Fibroblast of skin of abdomen (primary cell): ENCODE data around the gene SLC2A9.

Source experiments
- DNase-seq: peaks from one replicate; pipeline ENCODE4 v3.0.0-alpha.2; 2013

The SLC2A9 gene

GRCh38 chr4:9891056-9891455 is 130.2 kb downstream of the SLC2A9 start:
- DNase-seq = no peak

DNA sequence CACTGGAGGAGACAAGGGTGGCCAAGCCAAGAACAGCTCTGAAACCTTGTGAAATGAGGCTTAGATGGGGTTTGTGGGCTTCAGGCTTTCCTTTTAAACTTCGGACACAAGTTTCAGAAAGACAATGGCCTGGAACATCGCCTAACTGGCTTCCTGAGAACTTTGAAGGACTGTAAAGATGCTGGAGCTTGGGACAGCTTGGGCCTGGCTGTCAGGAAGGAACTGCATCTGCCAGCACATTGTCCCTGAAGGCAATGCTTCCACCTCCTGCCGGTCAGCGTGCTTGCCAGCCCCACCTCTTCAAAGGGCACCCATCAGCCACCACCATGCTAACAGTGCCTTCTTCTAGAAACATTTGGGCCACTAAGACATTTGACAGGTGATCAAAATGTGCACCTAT is 132.0 kb downstream of the SLC2A9 start:
- DNase-seq = no peak

DNA sequence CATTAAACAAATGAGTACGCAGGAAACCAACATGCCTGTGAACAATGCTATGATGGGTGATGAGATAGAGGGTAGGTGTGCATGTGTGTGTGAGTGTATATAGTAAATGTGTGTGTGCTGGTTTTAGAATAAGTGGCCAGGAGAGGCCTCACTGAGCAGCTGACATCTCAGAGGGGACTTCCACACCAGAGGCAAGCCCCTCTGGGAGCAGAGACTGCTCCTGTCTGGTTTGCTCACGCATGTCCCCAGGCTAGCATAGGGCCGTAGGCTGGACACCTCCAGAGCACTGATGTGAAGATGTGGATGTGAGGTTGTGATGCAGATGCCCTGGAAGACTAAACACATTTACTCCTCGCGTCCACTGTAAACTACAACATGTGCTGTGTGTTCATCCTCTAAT is 135.3 kb downstream of the SLC2A9 start:
- no peak for DNase-seq

GRCh38 chr4:9880406-9881197 is 140.7 kb downstream of the SLC2A9 start:
- DNase-seq = no peak

GRCh38 chr4:9877123-9877522 is 144.2 kb downstream of the SLC2A9 start:
- DNase-seq = no peak

DNA sequence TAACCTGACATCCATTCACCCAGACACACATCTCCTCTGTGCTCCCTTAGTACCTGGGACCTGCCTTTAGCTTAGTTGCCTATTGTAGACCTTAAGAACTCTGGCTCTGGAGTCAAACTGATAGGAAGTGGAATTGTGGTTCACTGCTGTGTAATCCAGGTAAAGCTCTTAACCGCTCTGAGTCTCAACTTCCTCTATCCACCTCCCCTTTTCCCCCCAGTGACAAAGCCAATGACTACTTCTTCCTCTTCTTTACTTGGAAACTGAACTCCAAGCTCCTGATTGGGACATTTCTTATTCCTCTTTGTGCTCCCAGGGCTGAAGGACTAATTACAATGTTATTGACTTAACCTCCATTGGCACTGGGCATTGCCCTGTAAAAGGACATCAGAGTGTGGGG is 145.8 kb downstream of the SLC2A9 start:
- DNase-seq = no peak

- no peak for DNase-seq
These were observed 146.9 kb downstream of the SLC2A9 start for GRCh38 chr4:9874385-9874784.

DNA sequence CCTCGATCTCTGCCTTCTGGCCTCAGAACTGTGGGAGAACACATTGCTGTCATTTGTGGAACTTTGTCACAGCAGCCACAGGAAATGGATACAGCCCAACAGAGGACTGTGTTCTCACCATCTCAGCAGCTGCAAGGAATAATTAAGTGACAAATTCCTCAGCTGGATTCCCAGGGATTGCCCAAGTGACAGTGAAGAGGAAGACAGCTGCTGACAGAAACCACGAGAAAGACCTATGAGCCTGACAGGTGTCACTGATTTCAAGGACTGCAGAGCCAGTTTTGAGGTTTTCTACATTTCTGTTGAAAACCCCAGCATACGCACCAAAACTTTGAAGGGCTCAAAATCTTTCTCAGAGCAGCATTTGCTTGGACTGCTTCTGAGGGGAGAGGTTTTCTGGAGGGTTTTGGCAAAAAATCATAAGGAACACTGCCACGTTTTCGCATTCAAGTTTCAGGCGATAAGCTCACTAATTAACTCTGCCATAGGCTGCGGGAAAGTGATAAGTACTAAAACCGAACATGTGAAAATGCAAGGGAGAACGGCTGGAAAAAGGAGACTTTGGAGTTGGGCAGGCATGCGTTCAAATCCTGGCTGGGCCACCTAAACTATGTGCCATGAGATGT is 151.0 kb downstream of the SLC2A9 start:
- DNase-seq = no peak

DNA sequence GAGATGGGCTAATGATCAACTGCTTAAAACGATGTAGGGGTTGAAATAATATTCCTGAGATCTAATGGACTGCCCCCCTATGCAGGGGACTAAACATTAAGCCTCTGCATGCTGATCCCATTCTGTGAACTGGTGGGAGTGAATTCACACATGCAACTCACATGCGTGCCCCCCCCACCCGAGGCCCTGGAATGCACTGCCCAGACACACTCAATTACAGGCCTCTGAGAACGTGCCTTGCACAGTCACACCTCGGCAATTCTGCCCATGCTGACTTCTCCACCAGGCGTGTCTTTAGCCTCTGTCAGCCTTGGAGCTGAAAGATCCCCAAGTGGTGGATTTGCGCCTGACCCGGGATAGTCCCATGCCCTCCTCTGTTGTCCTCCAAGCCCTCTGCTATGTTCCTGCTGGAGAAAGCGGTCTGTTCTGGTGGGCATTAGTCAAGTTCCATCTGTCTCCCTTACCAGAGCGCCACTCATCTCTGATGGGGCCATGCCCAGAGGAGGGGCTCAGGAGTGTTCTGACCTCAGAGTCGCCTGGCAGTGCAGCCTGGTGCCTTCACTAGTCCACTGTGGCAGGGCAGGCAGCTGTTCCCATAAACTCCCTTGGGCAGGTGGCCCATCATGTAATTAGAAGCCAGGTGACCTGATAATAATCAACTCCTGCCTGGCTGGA is 153.4 kb downstream of the SLC2A9 start:
- no peak for DNase-seq

GRCh38 chr4:9866931-9867330 is 154.4 kb downstream of the SLC2A9 start:
- DNase-seq = no peak

DNA sequence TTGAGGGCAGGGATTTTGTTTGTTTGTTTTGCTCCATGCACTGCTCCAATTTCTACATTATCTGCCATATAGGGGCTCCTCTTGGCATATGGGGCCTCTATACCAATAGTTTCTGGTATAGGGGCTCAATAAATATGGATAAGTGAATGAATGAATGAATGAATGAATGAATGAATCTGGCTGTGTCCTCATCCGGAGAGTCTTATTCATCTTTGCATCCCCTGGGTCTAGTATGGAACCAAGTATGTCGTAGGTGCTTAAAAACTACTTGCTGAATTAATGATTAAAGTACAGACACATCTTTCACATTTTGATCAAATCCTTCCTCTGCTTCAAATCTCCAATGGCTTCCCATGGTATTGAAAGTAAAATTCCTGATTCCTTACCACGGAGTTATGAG is 159.7 kb downstream of the SLC2A9 start:
- DNase-seq = no peak

DNA sequence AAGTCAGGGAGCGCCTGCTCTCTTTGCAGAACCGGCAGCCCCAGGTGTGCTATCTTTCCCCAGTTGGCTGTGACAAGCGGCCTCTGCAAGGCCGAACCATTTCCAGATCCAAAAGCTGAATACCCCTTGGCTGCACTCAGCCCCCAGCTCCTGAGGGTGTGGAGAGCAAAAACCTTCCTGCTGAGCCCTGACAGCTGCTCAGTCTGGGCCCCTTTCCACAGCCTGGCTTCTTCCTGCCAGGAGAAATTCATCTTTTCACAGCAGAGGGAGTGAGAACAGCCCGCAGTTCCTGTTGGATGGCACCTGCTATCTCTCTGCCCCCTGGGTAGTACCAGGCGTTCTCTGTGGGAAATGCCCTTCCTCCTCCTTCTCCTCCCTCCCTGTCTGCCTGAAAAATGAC is 161.5 kb downstream of the SLC2A9 start:
- no peak for DNase-seq

GRCh38 chr4:9849538-9849920 is 171.8 kb downstream of the SLC2A9 start:
- no peak for DNase-seq

- no peak for DNase-seq
These were observed 173.1 kb downstream of the SLC2A9 start for GRCh38 chr4:9847968-9848748.

DNA sequence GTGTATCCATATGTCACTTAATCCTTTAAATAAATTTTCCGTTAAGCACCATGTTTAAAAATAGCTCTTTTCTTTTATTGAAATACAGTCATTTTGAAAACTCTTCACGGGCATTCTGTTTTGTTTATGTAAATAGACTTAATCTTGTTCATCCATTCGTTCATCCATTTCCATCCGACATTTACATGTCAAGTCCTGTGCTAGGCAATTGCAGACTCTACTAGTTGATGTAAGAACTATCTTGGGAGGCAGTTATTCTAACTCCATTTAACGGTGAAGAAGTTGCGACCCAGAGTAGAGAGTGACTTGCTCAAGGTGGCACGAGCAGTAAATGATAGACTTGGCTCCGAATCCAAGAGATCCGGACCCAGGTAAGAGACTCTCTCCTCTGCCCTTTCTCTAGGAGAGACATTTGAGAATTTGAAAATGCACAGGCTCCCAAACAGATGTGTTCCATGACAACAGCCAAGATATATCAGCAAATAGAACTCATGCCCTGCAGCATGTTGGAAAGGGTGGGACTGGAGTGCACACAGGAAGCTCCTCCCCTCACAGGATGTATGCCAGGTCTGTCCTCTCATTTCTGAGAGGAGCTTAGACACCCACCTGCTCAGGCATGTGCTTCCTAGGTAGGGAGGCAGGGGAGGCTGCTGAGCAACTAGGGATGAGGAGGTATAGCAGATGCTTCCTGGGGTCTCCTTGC is 175.4 kb downstream of the SLC2A9 start:
- DNase-seq = no peak

DNA sequence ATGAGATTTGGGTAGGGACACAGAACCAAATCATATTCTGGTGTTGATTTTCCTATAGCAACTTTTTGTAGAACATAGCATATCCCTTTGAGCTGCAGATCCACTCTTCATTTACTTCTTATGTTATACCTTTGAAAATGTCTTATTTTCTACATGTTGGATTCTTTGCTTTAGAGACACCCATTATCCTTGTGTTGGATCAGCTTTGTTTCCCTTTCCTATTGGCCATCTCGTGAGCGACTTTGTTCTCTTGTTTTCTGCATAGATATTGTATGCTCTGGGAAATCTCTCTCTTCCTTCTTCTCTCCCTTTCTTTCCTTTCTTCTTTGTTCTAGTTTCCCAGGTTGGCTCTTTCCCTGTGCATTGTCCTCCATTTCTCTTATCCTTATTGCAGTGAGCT is 180.2 kb downstream of the SLC2A9 start:
- DNase-seq = no peak

GRCh38 chr4:9835430-9835829 is 185.9 kb downstream of the SLC2A9 start:
- no peak for DNase-seq

- no peak for DNase-seq
These were observed 187.9 kb downstream of the SLC2A9 start for GRCh38 chr4:9833421-9833820.

GRCh38 chr4:9832640-9833039 is 188.7 kb downstream of the SLC2A9 start:
- no peak for DNase-seq

- no peak for DNase-seq
These were observed 194.7 kb downstream of the SLC2A9 start for GRCh38 chr4:9826551-9826950.

DNA sequence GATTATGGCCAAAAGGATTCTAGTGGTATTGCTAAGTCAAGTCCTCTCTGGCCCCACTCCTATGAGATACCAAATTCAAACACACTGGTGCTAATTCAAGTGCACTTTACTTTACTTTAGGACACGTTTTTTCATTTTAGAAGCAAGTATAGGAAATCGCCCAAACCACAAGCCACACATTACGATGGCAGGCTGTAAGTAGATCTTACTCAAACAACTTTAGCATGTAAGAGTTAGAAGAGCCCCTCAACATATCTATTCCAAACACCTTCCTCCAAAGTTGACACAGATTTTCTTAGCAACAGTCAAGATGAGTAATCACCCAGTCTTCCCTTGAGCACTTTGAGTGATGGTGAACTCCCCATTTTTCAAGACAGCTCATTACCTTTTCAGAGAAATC is 196.2 kb downstream of the SLC2A9 start:
- no peak for DNase-seq

- no peak for DNase-seq
These were observed 201.0 kb downstream of the SLC2A9 start for GRCh38 chr4:9820343-9820742.

DNA sequence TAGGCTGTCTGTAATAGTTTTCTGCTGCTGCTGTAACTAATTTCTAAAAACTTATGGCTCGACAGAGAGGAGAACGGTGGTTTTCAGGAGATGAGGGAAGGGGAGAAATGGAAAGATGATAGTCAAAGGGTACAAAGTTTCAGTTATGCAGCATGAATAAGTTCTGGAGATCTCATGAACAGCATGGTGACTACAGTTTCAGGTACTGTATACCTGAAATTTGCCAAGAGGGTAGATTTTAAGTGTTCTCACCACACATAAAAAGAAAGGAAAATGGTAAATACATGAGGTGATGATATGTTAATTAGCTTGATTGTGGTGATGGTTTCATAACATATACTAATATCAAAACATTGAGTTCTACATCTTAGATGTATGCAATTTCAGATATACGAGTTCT is 205.0 kb downstream of the SLC2A9 start:
- no peak for DNase-seq
